Ishikawa (cell line): ENCODE measurements around the gene ACY1.

ENCODE experiments used
- CEBPB ChIP-seq: IDR thresholded peaks from 2 replicates; pipeline ENCODE4 v1.6.1; 2012
- CREB1 ChIP-seq: IDR thresholded peaks from 2 replicates; pipeline ENCODE4 v1.6.1; 2012; ENCODE audit warnings: low read depth
- EGR1 ChIP-seq: IDR thresholded peaks from 2 replicates; pipeline ENCODE4 v1.6.1; 2012
- EP300 ChIP-seq: IDR thresholded peaks from 2 replicates; pipeline ENCODE4 v1.6.1; 2012; ENCODE audit warnings: borderline replicate concordance
- FOXM1 ChIP-seq: IDR thresholded peaks from 2 replicates; pipeline ENCODE4 v1.6.1; 2012; ENCODE audit warnings: low read depth, borderline replicate concordance
- MAX ChIP-seq: IDR thresholded peaks from 2 replicates; pipeline ENCODE4 v1.6.1; 2012
- NFIC ChIP-seq: IDR thresholded peaks from 2 replicates; pipeline ENCODE4 v1.6.1; 2012
- RAD21 ChIP-seq: IDR thresholded peaks from 2 replicates; pipeline ENCODE4 v1.6.1; 2012; ENCODE audit warnings: low read depth
- REST ChIP-seq: IDR thresholded peaks from 2 replicates; pipeline ENCODE4 v1.6.1; 2012; ENCODE audit warnings: low read depth, mild to moderate bottlenecking
- TAF1 ChIP-seq: IDR thresholded peaks from 2 replicates; pipeline ENCODE4 v1.6.1; 2012; ENCODE audit warnings: low read depth, mild to moderate bottlenecking
- TCF12 ChIP-seq: IDR thresholded peaks from 2 replicates; pipeline ENCODE4 v1.6.1; 2012; ENCODE audit warnings: low read depth
- TEAD4 ChIP-seq: IDR thresholded peaks from 2 replicates; pipeline ENCODE4 v1.6.1; 2012
- USF1 ChIP-seq: IDR thresholded peaks from 2 replicates; pipeline ENCODE4 v1.6.1; 2012
- YY1 ChIP-seq: IDR thresholded peaks from 2 replicates; pipeline ENCODE4 v1.6.1; 2012; ENCODE audit warnings: low read depth
- ZBTB7A ChIP-seq: IDR thresholded peaks from 2 replicates; pipeline ENCODE4 v1.6.1; 2012; ENCODE audit warnings: low read depth

ACY1 gene

GRCh38 chr3:51957520-51958205 lies 25.7 kb upstream of the ACY1 start:
- no peak for TF ChIP-seq NFIC
- no peak for TF ChIP-seq RAD21
- no peak for TF ChIP-seq USF1
- TF ChIP-seq YY1: no peak
- TF ChIP-seq MAX: no peak
- TF ChIP-seq EP300: no peak
- no peak for TF ChIP-seq TEAD4
- no peak for TF ChIP-seq ZBTB7A
- no peak for TF ChIP-seq CREB1
- TF ChIP-seq FOXM1: no peak
- no peak for TF ChIP-seq TAF1
- no peak for TF ChIP-seq EGR1
- no peak for TF ChIP-seq CEBPB
- TF ChIP-seq REST: no peak
- no peak for TF ChIP-seq TCF12

- TF ChIP-seq FOXM1: no peak
- no peak for TF ChIP-seq TAF1
- TF ChIP-seq CREB1: no peak
- no peak for TF ChIP-seq MAX
- no peak for TF ChIP-seq NFIC
- no peak for TF ChIP-seq EP300
Observed at GRCh38 chr3:51958603-51959521, 24.5 kb upstream of the ACY1 start.

- TF ChIP-seq CREB1: no peak
- TF ChIP-seq REST: no peak
- no peak for TF ChIP-seq TCF12
- TF ChIP-seq EP300: no peak
- TF ChIP-seq YY1: no peak
- TF ChIP-seq USF1: no peak
- no peak for TF ChIP-seq MAX
- TF ChIP-seq TEAD4: no peak
Observed at GRCh38 chr3:51959651-51960050, 23.7 kb upstream of the ACY1 start.

GRCh38 chr3:51960386-51960785 lies 22.9 kb upstream of the ACY1 start:
- TF ChIP-seq ZBTB7A (no peak), CREB1 (no peak), CEBPB (no peak), EP300 (no peak), EGR1 (no peak), TCF12 (no peak), REST (no peak), MAX (no peak), NFIC (no peak), RAD21 (no peak), USF1 (no peak), TAF1 (no peak), FOXM1 (no peak), YY1 (no peak), TEAD4 (no peak)
